PC-9 (cell line): ENCODE results near the gene WT1. TPM values are rescaled to one million over a fixed set of nuclear protein-coding genes. Genes with fewer than 3 reads are reported as not detected.

Experiments
- BruUV-seq: library from RNA; stranded (reverse); fragments of 400-500 nt; replicated peaks from 2 replicates; lab custom pipeline; 2021; lab: Mats Ljungman, UMichigan
- CTCF ChIA-PET: fragments of 300-600 bp; sonication (Branson Sonifier 250); formaldehyde crosslinking; loops from one replicate; lab custom pipeline; 2022; ENCODE audit warnings: antibody characterized with exemption; lab: Charles Lee
- POLR2A ChIA-PET: fragments of 300-600 bp; sonication (Branson Sonifier 250); formaldehyde crosslinking; loops from one replicate; lab custom pipeline; 2022; ENCODE audit warnings: antibody characterized with exemption; ENCODE audit not compliant: unreplicated experiment; lab: Charles Lee
- DNase-seq, 2 experiments: peaks; one replicate each; pipeline versions ENCODE4 v3.0.0 to v3.0.0-alpha.2; 2015 to 2022; ENCODE audit warnings: mixed read lengths in 1 of 2
- H2AFZ ChIP-seq: fragments of 200-600 bp; sonication (generic); 2 replicates; pipeline ENCODE4 v1.8.1; 2017; ENCODE audit warnings: antibody characterized with exemption
- H3F3A ChIP-seq: fragments of 200-600 bp; sonication (generic); 2 replicates; pipeline ENCODE4 v1.8.1; 2017; ENCODE audit warnings: antibody characterized with exemption, mild to moderate bottlenecking, low read depth; ENCODE audit not compliant: insufficient read depth
- H3K27ac ChIP-seq: fragments of 200-600 bp; sonication (generic); 2 replicates; pipeline ENCODE4 v1.6.1; 2016; ENCODE audit warnings: mixed run types
- H3K27me3 ChIP-seq: fragments of 200-600 bp; sonication (generic); 2 replicates; pipeline ENCODE4 v1.6.1; 2016; ENCODE audit warnings: low read depth, mixed run types; ENCODE audit not compliant: insufficient read depth
- H3K36me3 ChIP-seq: fragments of 200-600 bp; sonication (generic); 2 replicates; pipeline ENCODE4 v1.6.1; 2016; ENCODE audit warnings: low read depth, mixed run types
- H3K4me1 ChIP-seq: fragments of 200-600 bp; sonication (generic); replicated peaks from 2 replicates; pipeline ENCODE4 v1.6.1; 2016; ENCODE audit warnings: mixed run types; ENCODE audit not compliant: insufficient read depth
- H3K4me2 ChIP-seq: fragments of 200-600 bp; sonication (generic); 2 replicates; pipeline ENCODE4 v1.6.1; 2017; ENCODE audit warnings: mixed run types
- H3K4me3 ChIP-seq: fragments of 200-600 bp; sonication (generic); 2 replicates; pipeline ENCODE4 v1.6.1; 2016; ENCODE audit warnings: mixed run types
- H3K79me2 ChIP-seq: fragments of 200-600 bp; sonication (generic); 2 replicates; pipeline ENCODE4 v1.6.1; 2017; ENCODE audit warnings: low read depth, mixed run types
- H3K9me2 ChIP-seq: fragments of 200-600 bp; sonication (generic); 2 replicates; pipeline ENCODE4 v1.8.1; 2017; ENCODE audit warnings: mild to moderate bottlenecking; ENCODE audit not compliant: insufficient read depth
- H3K9me3 ChIP-seq: fragments of 200-600 bp; sonication (generic); 2 replicates; pipeline ENCODE4 v1.8.1; 2016; ENCODE audit warnings: low read depth; ENCODE audit not compliant: insufficient read depth
- H4K20me1 ChIP-seq: fragments of 200-600 bp; sonication (generic); 2 replicates; pipeline ENCODE4 v1.8.1; 2017; ENCODE audit not compliant: insufficient read depth
- CTCF ChIP-seq: fragments of 200-600 bp; sonication (generic); conservative IDR thresholded peaks from 2 replicates; pipeline ENCODE4 v1.6.1; 2017; ENCODE audit warnings: mixed run types, antibody characterized with exemption, mild to moderate bottlenecking, moderate library complexity
- EZH2 ChIP-seq: fragments of 200-600 bp; sonication (generic); IDR thresholded peaks from 2 replicates; pipeline ENCODE4 v1.8.0; 2017; ENCODE audit warnings: antibody characterized with exemption, low read depth
- intact Hi-C: fragments of 100-400 bp; cut with micrococcal nuclease; formaldehyde crosslinking; loops from one replicate; pipeline ENCODE4 v1.10.0; 2022; ENCODE audit not compliant: unreplicated experiment
- total RNA-seq: library from RNA; stranded (reverse); gene quantifications from 2 replicates; pipeline ENCODE4 v1.2.3, GENCODE V29; 2021

WT1 gene
- total RNA-seq, 1 experiment from 2014 or later: not detected

- DNase-seq: no peak
- H3K4me1 ChIP-seq: peaks cover 27% of the 10 kb centered on the region
- no peaks in the 10 kb centered on the region for H3K36me3 ChIP-seq
- ChIA-PET CTCF (no interaction called here), POLR2A (no interaction called here)
- no peaks in the 10 kb centered on the region; the same call in 1 of the 2 replicates for H3F3A ChIP-seq
- H3K9me2 ChIP-seq: no peaks in the 10 kb centered on the region
- H4K20me1 ChIP-seq: no peaks in the 10 kb centered on the region
- no peaks in the 10 kb centered on the region for H3K79me2 ChIP-seq
- no peaks in the 10 kb centered on the region for H3K9me3 ChIP-seq
- no peak overlapping the region for H3K4me3 ChIP-seq
- H3K4me2 ChIP-seq: no peak overlapping the region
- no peak overlapping the region for H3K27ac ChIP-seq
- BruUV-seq: no TSS peak
- no peak for TF ChIP-seq EZH2
- no peak for TF ChIP-seq CTCF
- no peak overlapping the region for H2AFZ ChIP-seq
- H3K27me3 ChIP-seq: peaks cover 6% of the 10 kb centered on the region; the same call in 1 of the 2 replicates
- intact Hi-C loops: no loop called here
These were observed 17.5 kb downstream of the WT1 start for GRCh38 chr11:32417806-32418205.

- ChIA-PET CTCF (no interaction called here), POLR2A (no interaction called here)
- BruUV-seq: no TSS peak
- Histone ChIP-seq H3K4me1 (peaks cover 13% of the 10 kb centered on the region; the same call in 1 of the 2 replicates), H3K27me3 (peaks cover 6% of the 10 kb centered on the region; the same call in 1 of the 2 replicates), H3K36me3 (no peaks in the 10 kb centered on the region), H4K20me1 (no peaks in the 10 kb centered on the region), H3K4me2 (no peak overlapping the region), H3K79me2 (no peaks in the 10 kb centered on the region), H3K27ac (no peak overlapping the region), H3K9me3 (no peaks in the 10 kb centered on the region), H3K9me2 (no peaks in the 10 kb centered on the region), H2AFZ (no peak overlapping the region), H3K4me3 (no peak overlapping the region), H3F3A (no peaks in the 10 kb centered on the region; the same call in 1 of the 2 replicates)
- no peak for DNase-seq
- intact Hi-C loops: no loop called here
- no peak for TF ChIP-seq CTCF
- TF ChIP-seq EZH2: no peak
These were observed 19.0 kb downstream of the WT1 start for GRCh38 chr11:32416301-32416700.

- Histone ChIP-seq H3K4me1 (no peaks in the 10 kb centered on the region), H3K9me2 (no peaks in the 10 kb centered on the region), H3K79me2 (no peaks in the 10 kb centered on the region), H3K36me3 (no peaks in the 10 kb centered on the region), H3K4me3 (no peak overlapping the region), H3K4me2 (no peak overlapping the region), H3K9me3 (no peaks in the 10 kb centered on the region), H3F3A (no peaks in the 10 kb centered on the region), H3K27ac (no peak overlapping the region), H2AFZ (no peak overlapping the region), H3K27me3 (peaks cover 10% of the 10 kb centered on the region; the same call in 1 of the 2 replicates), H4K20me1 (no peaks in the 10 kb centered on the region)
- CTCF ChIA-PET: interaction anchor here (0.7 kb wide), 1 partner anchor 153 kb away, joined by 5 read pairs; no protein-coding TSS in a partner anchor
- no TSS peak for BruUV-seq
- no peak for TF ChIP-seq CTCF
- TF ChIP-seq EZH2: no peak
- POLR2A ChIA-PET: no interaction called here
- intact Hi-C loops: no loop called here
- no peak for DNase-seq
These were observed 20.4 kb downstream of the WT1 start for GRCh38 chr11:32414925-32415324.
